Measurements from ENCODE around the gene TRPM3. TPM values are rescaled to one million over a fixed set of nuclear protein-coding genes. Genes with fewer than 3 reads are reported as not detected.

Gene TRPM3
- total and polyA plus RNA-seq, 2 of the 13 experiments (the other 11 are each of a cell fraction or from before 2014, with no cell fraction given) = not detected

GRCh38 chr9:70962761-70963440, 158.5 kb downstream of the TRPM3 start:
- no peak for ATAC-seq
- no peaks in the 10 kb centered on the region for H4K20me1 ChIP-seq (ENCODE audit: insufficient read depth, low read length)
- H3K4me1 ChIP-seq (ENCODE audit: insufficient read depth, low read length) = no peaks in the 10 kb centered on the region
- no TSS peak for BruUV-seq (replicated peaks)
- DNase-seq (ENCODE audit: low spot score) = no peak
- H3K9me3 ChIP-seq (ENCODE audit: low read length) = no peaks in the 10 kb centered on the region
- intact Hi-C loops (cut with micrococcal nuclease; ENCODE audit: unreplicated experiment) (no loop called here), in situ Hi-C loops (cut with HindIII; ENCODE audit: extremely low pct_ligation_motif_present, low pct_unique_long_range_greater_than_20kb) (no loop called here)
- H2AFZ ChIP-seq (ENCODE audit: low read length) = no peak overlapping the region
- no peaks in the 10 kb centered on the region for H3K27me3 ChIP-seq (ENCODE audit: control insufficient read depth in 1 of 2, insufficient read depth in 2 of 2, low read length in 2 of 2)
- no peaks in the 10 kb centered on the region for H3K79me2 ChIP-seq (ENCODE audit: insufficient read depth, low read length)
- H3K36me3 ChIP-seq (replicated peaks in 1 of 2; ENCODE audit: control insufficient read depth in 1 of 2, insufficient read depth in 2 of 2, low read length in 2 of 2) = no peaks in the 10 kb centered on the region
- 13% methylated on average over 4 of the region's 4 CpGs for WGBS (ENCODE audit: low lambda C conversion rate)
- POLR2A ChIA-PET = no interaction called here
- no peak overlapping the region for H3K4me3 ChIP-seq (replicated peaks in 1 of 3; ENCODE audit: insufficient read depth in 1 of 3, low read depth in 2 of 3, low read length in 3 of 3)
- no peak for FAIRE-seq
- no peak overlapping the region for H3K9ac ChIP-seq (ENCODE audit: insufficient read depth, low read depth, low read length)
- CTCF ChIA-PET (ENCODE audit: low intra/inter-chr PET ratio, low total read pairs) = no interaction called here
- TF ChIP-seq ZNF800 (CRISPR knock-in tag; IDR thresholded peaks at IDR 0.05) = no peak
- no peak for TF ChIP-seq ONECUT2 (CRISPR knock-in tag; IDR thresholded peaks at IDR 0.05)
- TF ChIP-seq ZBTB7B (CRISPR knock-in tag; IDR thresholded peaks at IDR 0.05) = no peak
- TF ChIP-seq PHF20 (CRISPR knock-in tag; IDR thresholded peaks at IDR 0.05) = no peak
- no peak for TF ChIP-seq ZMYM3 (CRISPR knock-in tag; IDR thresholded peaks at IDR 0.05)
- TF ChIP-seq, protein P1, sequence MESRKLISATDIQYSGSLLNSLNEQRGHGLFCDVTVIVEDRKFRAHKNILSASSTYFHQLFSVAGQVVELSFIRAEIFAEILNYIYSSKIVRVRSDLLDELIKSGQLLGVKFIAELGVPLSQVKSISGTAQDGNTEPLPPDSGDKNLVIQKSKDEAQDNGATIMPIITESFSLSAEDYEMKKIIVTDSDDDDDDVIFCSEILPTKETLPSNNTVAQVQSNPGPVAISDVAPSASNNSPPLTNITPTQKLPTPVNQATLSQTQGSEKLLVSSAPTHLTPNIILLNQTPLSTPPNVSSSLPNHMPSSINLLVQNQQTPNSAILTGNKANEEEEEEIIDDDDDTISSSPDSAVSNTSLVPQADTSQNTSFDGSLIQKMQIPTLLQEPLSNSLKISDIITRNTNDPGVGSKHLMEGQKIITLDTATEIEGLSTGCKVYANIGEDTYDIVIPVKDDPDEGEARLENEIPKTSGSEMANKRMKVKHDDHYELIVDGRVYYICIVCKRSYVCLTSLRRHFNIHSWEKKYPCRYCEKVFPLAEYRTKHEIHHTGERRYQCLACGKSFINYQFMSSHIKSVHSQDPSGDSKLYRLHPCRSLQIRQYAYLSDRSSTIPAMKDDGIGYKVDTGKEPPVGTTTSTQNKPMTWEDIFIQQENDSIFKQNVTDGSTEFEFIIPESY (CRISPR knock-in tag; IDR thresholded peaks at IDR 0.05) = no peak
- no peak for TF ChIP-seq ZBTB21 (CRISPR knock-in tag; IDR thresholded peaks at IDR 0.05)
- TF ChIP-seq MAFF (IDR thresholded peaks at IDR 0.05; ENCODE audit: low read depth, low read length) = no peak
- no peak for TF ChIP-seq ZNF431 (CRISPR knock-in tag; IDR thresholded peaks at IDR 0.05; ENCODE audit: borderline replicate concordance, low read depth)
- TF ChIP-seq MEIS2 (CRISPR knock-in tag; IDR thresholded peaks at IDR 0.05) = no peak
- TF ChIP-seq SKI (IDR thresholded peaks at IDR 0.05; ENCODE audit: partially characterized antibody) = no peak
- no peak overlapping the region for H3K4me2 ChIP-seq (ENCODE audit: low read depth, low read length)
- H3K27ac ChIP-seq (ENCODE audit: extremely low read length, insufficient read depth, low read length) = no peak overlapping the region

All from HepG2 (cell line).